ENCODE results near the gene SLC39A2.

The SLC39A2 gene

GRCh38 chr14:21050597-21050996, 51.5 kb downstream of the SLC39A2 start:
- no peak for DNase-seq
